GM21825 (cell line): ENCODE results near the gene ACSL5.

Experiments
- ATAC-seq: cut with Tn5 transposase; IDR thresholded peaks from one replicate; pipeline ENCODE4 v1.9.1; 2021; ENCODE audit warnings: mild to moderate bottlenecking, moderate library complexity; ENCODE audit not compliant: unreplicated experiment

The ACSL5 gene

GRCh38 chr10:112373912-112374338 lies at the start of gene ACSL5:
ACSL5 (plus strand) TSS chr10:112374116; CDS start chr10:112394947, 20,831 bp downstream.
- ATAC-seq, result no peak

- ATAC-seq, result no peak
These were observed 46.2 kb upstream of the ACSL5 start for GRCh38 chr10:112327678-112328077.

GRCh38 chr10:112330162-112330561 lies 43.8 kb upstream of the ACSL5 start:
- ATAC-seq, result no peak

GRCh38 chr10:112330607-112331160 lies 43.2 kb upstream of the ACSL5 start:
- ATAC-seq, result no peak

- no peak for ATAC-seq
These were observed 41.9 kb upstream of the ACSL5 start for GRCh38 chr10:112332022-112332421.

GRCh38 chr10:112332509-112333228 lies 41.2 kb upstream of the ACSL5 start:
- no peak for ATAC-seq

- no peak for ATAC-seq
These were observed 40.5 kb upstream of the ACSL5 start for GRCh38 chr10:112333452-112333851.

GRCh38 chr10:112335111-112335867 lies 38.6 kb upstream of the ACSL5 start:
- ATAC-seq, result no peak

GRCh38 chr10:112335868-112336265 lies 38.0 kb upstream of the ACSL5 start:
- no peak for ATAC-seq

- ATAC-seq, result no peak
These were observed 37.2 kb upstream of the ACSL5 start for GRCh38 chr10:112336556-112337201.

- ATAC-seq, result no peak
These were observed 35.0 kb upstream of the ACSL5 start for GRCh38 chr10:112338957-112339356.

GRCh38 chr10:112340601-112341000 lies 33.3 kb upstream of the ACSL5 start:
- ATAC-seq, result no peak

GRCh38 chr10:112343056-112343806 lies 30.7 kb upstream of the ACSL5 start:
- no peak for ATAC-seq

GRCh38 chr10:112344261-112344660 lies 29.7 kb upstream of the ACSL5 start:
- no peak for ATAC-seq

- ATAC-seq, result no peak
These were observed 28.7 kb upstream of the ACSL5 start for GRCh38 chr10:112345202-112345601.

GRCh38 chr10:112345743-112346142 lies 28.2 kb upstream of the ACSL5 start:
- no peak for ATAC-seq

GRCh38 chr10:112346774-112347173 lies 27.1 kb upstream of the ACSL5 start:
- ATAC-seq, result no peak

- ATAC-seq, result no peak
These were observed 25.9 kb upstream of the ACSL5 start for GRCh38 chr10:112347709-112348671.

GRCh38 chr10:112348759-112349158 lies 25.2 kb upstream of the ACSL5 start:
- no peak for ATAC-seq
